Erythroblast (primary cell): ENCODE measurements around the gene FANCC.

Experiments used
- GATA1 ChIP-seq: IDR thresholded peaks from 2 replicates; pipeline ENCODE4 v1.6.1; 2011; ENCODE audit warnings: low read depth, mild to moderate bottlenecking, control low read depth, low read length, moderate library complexity
- POLR2A ChIP-seq: IDR thresholded peaks from 2 replicates; pipeline ENCODE4 v1.6.1; 2011; ENCODE audit warnings: mild to moderate bottlenecking, low read length

DNA sequence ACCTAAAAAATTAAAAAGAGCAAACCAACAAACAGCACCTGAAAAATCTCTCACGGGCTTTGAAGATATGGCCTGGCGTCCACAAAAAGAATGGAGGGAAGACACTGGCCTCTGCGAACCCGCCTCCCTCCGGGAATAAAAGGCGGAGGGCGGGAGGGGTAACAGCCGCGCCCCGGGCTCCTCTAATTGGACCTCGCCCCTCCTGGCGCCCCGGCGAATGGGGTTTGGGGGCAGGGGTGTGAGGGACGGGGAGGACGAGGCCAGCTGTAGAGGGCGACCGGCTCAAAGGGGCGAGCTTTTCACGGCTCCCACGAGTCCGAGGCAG, 753 bp downstream of the FANCC start:
- no peak for TF ChIP-seq POLR2A
- TF ChIP-seq GATA1: no peak
